ENCODE data around the gene SH3GL1.

The SH3GL1 gene

DNA sequence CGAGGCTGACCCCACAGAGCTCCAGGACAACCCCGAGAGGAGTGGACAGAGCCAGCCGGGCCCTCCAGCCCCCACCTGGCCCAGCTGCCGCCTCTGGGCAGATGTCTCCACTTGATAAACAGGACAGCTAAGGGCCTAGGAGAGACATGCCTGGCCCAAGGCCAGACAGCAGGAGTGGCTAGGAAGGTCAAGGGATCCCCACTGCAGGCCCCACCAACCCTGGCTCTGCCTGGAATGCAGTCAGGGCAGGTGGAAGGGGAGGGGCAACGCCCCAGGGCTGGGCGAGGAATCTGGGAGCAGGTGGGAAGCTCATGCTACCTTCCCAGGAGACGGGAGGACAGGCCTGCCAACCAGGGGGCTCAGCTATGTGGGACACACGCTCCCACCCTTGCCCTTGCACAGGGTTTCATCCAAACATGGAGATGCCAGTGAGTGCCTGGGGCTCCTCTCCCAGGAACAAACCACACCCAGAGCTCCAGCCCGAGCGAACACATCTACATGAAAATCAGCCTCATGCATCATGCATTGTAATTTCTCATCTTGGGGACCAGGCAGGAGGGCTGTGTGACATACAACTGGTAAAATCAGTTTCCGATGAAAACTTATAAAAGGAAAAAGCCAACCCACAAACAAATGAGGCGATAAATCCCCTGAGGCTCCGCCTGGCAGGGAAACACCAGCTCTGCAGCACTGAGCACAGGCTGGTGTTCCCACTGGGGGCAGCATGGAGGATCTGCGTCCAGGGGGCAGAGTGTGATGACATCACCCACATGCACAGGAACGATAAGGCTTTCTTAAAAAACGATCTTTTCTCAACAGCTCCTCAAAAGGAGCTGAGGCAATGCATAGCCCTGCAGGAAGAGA, 25.0 kb downstream of the SH3GL1 start:
- DNase-seq = no peak

- no peak for DNase-seq
Measured at GRCh38 chr19:4374498-4375163, 25.7 kb downstream of the SH3GL1 start.

GRCh38 chr19:4373601-4374497, 26.5 kb downstream of the SH3GL1 start:
- DNase-seq = no peak

DNA sequence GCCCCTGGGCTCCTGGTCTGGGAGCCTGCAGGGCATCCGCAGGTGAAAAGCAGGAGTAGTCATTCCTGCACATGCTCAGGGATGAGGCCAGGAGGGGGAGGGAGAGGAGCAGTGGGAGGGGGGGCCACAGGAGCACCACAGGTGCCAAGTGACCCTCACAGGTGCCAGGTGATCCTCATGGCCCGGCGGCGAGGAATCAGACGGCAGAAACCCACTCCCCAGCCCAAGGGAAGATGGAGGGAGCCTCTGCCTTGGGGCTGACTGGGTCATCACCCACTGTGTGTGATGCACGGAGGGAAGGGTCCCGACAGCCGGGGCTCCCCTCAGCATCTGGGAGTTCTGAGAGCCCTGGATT, 27.4 kb downstream of the SH3GL1 start:
- no peak for DNase-seq

DNA sequence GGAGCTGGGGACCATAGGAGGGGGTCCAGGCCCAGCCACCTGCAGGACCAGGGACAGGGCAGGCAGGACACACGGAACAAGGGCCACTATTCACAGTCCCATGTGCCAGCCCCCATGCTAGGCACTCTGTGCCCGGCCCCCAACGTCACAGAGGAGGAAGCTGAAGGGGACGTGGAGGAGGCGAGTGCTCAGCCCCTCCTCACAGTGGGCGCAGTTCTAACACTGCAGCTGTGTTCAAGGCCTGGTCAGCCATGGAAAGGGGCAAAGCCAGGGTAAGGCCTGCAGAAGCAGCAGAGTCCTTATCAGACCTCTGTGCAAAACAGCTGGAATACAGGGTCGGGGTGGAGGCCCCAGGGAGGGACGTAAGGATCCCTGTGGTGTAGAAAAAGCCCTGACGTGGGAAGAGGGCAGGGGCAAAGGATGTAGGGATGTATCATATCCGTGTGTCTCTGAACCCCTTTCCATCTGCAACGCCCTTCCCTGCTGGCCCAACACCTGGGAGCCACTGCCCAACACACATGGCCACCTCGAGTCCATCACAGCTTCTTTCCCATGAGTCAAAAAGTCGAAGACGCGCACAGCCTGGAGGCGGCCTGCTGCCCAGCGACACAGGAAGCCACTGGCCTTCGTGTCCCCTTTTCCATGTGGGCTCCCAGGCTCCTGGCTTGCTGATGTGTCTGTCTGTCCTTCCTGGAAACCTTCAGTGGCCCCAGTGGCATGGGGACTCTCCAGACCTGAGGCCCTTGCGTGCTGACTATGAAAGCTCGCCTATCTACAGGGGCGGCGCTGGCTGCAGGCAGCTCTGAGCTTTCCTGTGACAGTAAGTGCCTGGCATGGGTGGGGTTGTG, 28.0 kb downstream of the SH3GL1 start:
- no peak for DNase-seq

GRCh38 chr19:4371247-4372164, 28.8 kb downstream of the SH3GL1 start:
- DNase-seq = no peak

- DNase-seq = no peak
Measured at GRCh38 chr19:4370418-4371041, 29.8 kb downstream of the SH3GL1 start.

DNA sequence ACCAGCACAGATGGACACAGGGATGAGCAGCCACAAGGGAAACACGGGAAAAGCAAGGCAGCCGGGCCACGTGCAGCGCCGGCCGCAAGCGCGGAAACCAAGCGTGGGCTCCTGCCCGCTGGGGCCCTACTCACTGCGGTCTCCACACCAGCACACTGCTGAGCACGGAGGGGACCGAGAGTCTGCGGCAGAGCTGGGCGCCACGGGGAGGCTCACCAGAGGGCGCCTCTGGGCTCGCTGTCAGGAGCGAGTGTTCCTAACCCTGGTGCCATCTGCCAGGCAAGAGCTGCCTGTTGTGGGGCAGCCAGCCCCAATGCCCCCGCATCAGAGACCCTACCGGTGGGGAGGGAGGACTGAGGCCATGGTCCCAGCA, 30.5 kb downstream of the SH3GL1 start:
- peak; percentile 72 for DNase-seq

DNA sequence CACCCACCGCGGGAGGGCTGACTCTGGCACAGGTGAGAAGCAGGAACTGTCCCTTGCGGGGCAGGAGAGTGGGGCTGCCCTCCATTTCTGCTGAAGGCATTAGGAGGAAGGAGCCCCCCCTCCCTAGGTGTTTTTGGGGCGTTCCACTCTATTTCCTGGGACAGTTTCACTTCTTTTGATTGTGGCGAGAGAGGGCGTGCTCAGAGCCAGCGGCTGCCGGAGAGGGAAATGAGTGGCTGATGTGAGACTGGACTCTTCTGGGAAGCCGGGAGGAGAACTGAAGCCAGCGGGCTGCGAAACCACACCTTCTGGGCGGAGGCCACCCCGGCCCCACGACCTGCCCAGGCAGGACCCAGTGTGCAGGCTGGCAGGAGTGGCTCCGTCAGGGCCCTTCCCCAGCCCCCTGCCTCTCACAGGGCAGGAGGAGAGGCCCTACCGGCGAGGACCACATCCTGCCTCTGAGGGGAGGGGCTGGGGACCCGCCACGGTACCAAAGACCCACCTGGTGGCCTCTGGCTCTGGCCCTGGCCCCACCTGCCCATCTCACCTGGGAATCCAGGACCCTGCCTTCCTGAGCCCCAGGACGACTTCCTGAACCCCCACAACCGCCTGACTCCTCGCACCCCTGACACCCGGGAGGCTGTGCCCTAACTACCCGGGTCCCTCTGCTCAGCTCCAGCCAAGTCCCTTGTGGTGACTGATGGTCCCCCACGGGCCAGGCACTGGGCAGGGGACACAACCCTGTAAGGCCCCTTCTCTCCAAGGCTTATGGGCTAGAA, 31.0 kb downstream of the SH3GL1 start:
- DNase-seq = peak; percentile 61

GRCh38 chr19:4368128-4368820, 32.1 kb downstream of the SH3GL1 start:
- no peak for DNase-seq

DNA sequence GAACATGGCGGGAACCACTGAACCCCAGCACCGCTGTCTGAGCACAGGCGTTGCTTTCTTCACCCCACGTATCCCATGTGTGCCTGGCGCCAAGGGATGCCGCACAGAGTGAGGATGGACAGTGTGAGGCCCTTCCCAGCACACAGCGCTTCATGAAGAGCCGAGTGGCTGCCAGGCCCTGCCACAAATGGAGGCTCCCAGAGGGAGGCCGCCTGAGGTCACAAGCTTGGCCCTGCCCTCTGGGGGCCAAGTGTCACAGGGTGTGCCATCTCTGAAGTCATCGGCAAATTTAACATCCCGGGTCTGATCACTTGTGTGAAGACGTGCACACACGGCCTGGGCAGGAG, 32.6 kb downstream of the SH3GL1 start:
- no peak for DNase-seq

- no peak for DNase-seq
Measured at GRCh38 chr19:4367336-4367723, 33.0 kb downstream of the SH3GL1 start.

- DNase-seq = no peak
Measured at GRCh38 chr19:4366666-4367335, 33.5 kb downstream of the SH3GL1 start.

DNA sequence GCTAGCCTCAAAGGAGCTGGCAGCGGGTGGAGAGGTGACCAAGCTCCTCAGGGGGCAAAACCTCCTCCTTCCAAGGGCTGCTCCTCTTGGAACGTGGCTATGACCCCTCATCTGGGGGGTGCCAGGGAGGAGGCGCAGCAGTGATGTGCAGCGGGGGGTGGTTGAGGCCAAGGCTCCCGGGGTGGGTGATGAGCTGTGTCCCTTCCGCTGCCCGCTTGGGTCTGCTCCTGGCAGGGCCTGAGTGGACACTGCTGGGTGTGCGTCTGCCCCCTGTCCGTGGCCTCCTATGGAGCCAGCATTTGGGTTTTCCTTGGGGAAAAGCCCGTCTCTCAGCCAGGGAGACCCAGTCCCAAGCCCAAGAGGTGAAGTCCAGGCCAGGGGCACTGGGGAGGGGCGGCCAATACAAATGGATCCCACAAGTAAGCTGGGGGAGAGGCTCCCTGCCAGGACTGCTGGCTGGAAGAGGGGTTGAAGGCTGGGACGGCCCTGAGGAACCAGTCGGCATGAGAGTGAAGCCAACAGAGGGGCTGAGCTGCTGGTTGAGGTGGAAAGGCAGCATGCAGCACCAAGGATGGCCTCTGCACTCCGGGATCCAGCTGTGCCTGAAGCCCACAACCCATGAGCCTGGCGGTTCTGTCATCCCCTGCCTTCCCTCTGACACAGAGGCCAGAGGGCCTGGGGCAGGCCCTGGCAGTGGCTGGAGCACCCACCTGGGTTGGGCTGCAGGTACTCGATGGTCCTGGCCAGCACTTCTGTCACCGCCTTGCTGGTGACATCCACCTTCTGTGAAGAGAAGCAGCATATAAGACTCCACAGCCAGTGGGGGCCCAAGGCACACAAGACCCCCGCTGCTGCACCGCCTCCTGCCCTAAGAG, 34.3 kb downstream of the SH3GL1 start:
- DNase-seq = no peak

DNA sequence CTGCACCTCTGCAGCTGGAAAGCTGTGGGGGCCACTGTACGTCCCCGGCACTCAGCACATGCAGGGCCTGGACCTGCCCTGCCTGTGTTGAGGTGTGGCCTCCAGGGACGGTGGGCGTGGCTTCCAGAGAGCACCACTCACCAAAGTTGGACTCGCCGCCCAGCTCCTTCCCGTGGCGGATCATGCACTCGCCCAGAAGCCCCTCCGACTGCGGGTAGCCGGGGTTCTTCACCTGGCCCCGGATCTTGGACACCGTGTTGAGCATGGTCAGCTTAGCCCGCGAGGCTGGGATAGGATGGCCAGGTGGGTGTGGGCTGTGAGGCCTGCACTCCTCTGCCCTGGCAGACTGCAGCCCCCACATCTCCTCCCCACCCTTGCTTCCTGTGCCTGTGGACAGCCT, 35.0 kb downstream of the SH3GL1 start:
- no peak for DNase-seq

DNA sequence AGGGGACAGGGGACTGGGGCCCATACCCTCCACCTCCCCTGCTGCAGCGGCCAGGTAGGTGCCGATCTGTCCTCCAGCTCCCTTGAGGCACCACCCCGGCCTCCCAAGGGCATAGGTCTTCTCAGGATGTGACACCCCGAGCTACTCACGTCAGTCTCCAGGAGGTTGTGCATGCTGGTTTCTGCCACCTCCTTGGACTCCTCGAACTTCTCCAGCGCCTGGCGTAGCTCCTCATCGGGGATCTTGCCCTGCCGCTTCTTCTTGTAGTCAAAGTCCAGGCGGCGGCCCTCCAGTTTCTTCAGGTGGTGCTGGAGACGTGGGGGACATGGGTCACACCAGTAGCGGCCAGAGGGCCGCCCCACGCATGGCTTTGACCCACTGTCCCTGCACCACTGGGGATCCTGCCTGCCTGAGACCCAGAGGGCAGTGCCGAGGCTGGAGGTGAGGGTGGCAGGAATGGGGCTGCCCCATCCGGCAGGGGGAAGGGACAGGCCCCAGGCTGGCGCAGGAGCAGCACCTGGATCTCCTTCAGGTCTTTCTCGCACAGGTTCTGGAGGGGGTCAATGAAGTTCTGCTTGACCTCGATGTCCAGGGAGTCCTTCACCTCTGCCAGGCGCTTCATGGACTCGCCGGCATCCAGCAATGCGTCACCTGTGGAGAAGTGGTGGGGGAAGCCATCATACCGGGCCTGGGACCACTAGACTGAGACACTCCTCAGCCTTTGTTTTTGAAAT, 36.6 kb downstream of the SH3GL1 start:
- no peak for DNase-seq

DNA sequence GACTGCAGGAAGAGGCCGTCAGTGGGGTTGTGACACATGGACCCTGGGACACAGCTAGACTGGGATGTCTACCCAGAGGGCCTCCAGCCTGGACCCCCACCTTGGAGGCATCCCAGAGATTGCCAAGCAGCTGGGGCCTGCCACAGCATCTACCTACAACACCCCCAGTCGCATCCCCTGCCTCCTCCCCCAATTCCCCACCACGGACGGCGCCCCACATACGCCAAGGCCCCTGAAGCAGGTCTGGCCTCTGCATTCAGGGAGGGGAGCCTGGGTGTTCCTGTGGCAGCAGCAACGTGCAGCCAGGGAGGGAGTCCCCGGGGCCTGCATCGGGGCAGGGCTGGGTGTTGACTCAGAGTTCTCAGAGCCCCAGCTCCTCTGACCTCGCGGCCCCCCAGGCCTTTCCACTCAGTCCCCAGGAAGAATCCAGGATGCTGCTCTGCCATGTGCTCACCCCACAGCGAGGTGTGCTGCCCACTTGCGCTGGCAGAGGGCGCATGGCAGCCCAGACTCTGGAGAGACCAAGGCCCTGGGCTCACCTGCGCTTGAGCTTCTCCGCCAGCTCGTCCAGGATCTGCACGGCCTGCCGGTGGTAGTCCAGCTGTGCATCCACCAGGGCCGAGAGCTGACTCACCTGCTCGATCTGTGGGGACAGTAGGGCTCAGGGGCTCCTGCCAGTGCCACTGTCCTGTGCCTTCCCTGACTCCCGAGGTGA, 37.4 kb downstream of the SH3GL1 start:
- no peak for DNase-seq
